Loucy (cell line): ENCODE data around the gene ACP7.

ENCODE experiments used
- EZH2phosphoT487 ChIP-seq: fragments of 200-600 bp; IDR thresholded peaks from 2 replicates; pipeline ENCODE4 v1.6.1; 2018; ENCODE audit warnings: antibody characterized with exemption, mild to moderate bottlenecking, moderate library complexity, borderline replicate concordance
- TF ChIP-seq, protein P1 (sequence below): fragments of 200-600 bp; sonication (generic); conservative IDR thresholded peaks from 2 replicates; pipeline ENCODE4 v1.5.1; 2014; ENCODE audit warnings: mild to moderate bottlenecking, antibody characterized with exemption, low read length

DNA sequence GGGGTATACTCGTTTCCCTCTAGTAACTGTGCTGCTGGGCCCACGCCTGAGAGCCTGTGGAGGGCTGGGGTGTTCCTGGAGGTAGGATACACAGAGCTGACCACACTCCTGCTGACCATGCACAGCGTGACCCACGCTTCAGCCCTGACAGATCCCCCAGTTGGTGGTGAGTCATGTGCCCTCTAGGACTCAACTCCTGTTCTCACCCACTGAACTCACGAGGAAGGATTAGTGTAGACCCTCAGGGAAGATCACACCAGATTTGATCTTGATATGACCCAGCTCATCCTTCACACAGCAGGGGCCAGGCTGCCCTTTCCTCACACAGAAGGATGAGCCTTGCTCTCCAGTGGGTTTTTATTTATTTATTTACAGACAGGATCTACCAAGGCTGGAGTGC is 13.3 kb upstream of the ACP7 start:
- TF ChIP-seq, protein P1, sequence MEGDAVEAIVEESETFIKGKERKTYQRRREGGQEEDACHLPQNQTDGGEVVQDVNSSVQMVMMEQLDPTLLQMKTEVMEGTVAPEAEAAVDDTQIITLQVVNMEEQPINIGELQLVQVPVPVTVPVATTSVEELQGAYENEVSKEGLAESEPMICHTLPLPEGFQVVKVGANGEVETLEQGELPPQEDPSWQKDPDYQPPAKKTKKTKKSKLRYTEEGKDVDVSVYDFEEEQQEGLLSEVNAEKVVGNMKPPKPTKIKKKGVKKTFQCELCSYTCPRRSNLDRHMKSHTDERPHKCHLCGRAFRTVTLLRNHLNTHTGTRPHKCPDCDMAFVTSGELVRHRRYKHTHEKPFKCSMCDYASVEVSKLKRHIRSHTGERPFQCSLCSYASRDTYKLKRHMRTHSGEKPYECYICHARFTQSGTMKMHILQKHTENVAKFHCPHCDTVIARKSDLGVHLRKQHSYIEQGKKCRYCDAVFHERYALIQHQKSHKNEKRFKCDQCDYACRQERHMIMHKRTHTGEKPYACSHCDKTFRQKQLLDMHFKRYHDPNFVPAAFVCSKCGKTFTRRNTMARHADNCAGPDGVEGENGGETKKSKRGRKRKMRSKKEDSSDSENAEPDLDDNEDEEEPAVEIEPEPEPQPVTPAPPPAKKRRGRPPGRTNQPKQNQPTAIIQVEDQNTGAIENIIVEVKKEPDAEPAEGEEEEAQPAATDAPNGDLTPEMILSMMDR = no peak
- no peak for TF ChIP-seq EZH2phosphoT487
